Measurements from ENCODE around the gene TNKS2.
"Not testable (repeated sequence)": the region's sequence is repeated elsewhere in the genome, so short reads cannot be mapped to it uniquely, and the experiment has no call there.

TNKS2 gene

GRCh38 chr10:91797874-91798648 lies at the start of gene TNKS2:
Gene TNKS2, plus strand, starts transcription at chr10:91798426. Its CDS starts 265 bp downstream, at chr10:91798691.
- peak; percentile 91 for DNase-seq

DNA sequence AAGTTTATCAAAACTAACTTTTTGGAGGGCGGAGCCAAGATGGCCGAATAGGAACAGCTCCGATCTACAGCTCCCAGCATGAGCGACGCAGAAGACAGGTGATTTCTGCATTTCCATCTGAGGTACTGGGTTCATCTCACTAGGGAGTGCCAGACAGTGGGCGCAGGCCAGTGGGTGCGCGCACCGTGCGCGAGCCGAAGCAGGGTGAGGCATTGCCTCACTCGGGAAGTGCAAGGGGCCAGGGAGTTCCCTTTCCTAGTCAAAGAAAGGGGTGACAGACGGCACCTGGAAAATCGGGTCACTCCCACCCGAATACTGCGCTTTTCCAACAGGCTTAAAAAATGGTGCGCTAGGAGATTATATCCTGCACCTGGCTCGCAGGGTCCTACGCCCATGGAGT lies 48.6 kb upstream of the TNKS2 start:
- DNase-seq: not testable (repeated sequence)

DNA sequence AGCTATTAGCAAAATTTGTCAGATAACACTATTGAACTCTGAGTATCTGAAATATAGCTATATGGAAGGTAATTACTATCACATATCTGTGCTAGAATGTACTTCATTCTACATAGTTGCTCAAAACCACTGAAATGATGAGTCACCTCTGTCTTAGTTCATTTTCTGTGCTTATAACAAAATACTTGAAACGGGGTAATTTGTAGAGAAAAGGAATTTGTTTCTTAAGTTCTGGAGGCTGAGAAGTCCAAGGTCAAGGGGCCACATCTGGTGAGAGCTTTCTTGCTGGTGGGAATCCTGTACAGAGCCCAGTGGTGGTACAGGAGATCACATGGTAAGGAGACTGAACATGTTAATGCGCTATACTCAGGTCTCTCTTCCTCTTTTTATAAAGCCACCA lies 41.9 kb upstream of the TNKS2 start:
- DNase-seq: no peak

DNA sequence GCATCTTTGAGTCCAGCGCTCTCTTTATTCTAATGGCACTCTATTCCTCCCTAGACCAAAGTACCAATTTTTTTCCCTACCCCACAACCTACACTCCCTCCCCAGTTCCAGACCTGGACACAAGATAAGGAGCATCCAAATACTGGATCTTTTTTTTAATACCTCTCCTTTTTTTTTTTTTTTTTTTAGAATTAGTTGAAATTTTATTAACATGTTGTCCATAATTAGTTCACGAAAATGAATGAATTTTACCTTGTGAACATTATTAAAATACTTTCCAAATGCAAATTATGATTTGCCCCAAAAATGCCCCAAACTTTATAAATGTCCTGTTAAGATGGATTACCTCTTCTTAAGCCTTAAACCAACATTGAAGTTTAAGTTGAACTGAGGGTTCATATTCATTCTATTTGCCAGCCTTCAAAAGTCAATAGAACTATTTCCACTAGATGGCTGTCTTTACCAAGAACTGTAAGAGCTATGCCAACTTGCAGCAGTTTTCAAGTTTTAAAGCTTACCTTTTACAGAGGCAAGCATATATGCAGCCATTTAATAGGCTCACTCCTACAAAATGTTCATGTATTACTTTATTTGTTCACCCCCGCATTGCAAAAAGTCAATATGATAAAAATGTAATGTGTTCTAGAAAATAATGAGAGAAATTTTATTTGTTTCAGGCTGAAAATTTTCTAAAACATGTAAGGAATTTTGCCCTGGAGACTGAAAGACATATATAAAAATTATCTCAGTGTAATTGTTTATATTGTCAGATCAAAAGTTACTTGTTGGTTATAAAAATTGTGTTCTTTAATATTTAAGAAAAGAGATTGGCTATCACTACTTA lies 39.7 kb upstream of the TNKS2 start:
- no peak for DNase-seq

DNA sequence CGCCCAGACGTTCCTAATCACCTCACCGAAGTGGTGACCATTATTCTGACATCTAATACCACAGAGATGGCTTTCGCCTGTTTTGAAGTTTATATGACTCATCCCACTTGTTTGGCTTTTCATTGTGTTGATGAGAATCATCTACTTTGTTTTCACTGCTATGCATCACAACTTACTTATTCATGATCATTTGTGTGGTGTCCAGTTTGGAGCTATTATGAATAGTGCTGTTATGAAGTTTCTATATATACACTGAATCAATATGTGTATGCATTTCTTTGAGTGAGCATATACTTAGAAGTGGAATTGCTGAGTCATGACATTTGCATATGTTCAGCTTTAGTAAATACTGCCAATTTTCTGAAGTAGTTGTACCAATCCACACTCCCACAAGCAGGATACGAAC lies 38.6 kb upstream of the TNKS2 start:
- DNase-seq: no peak

DNA sequence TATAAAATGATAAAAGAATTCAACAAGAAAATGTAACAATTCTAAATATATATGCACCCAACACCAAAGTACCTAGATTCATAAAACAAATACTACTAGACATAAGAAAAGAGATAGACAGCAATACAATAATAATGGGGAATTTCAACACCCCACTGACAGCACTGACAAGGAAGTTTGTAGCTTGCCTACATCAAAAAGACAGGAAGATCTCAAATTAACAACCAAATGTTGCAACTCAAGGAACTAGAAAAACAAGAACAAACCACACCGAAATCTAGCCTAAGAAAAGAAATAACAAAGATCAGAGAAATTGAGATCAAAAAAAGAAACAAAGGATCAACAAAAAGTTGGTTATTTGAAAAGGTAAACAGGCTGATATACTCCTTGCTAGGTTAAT lies 36.5 kb upstream of the TNKS2 start:
- no peak for DNase-seq

DNA sequence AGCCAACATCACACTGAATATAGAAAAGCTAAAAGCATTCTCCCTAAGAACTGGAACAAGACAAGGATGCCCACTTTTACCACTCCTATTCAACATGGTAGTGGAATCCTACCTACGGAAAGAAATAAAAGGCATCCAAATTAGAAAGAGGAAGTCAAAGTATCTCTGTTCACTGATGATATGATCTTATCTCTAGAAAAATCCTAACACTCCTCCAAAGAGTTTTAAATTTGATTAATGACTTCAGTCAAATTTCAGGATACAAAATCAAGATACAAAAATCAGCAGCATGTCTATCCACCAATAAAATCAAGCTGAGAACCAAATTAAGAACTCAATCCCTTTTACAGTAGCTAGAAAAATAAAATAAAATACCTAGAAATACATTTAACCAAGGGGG lies 35.3 kb upstream of the TNKS2 start:
- DNase-seq: no peak

- no peak for DNase-seq
Observed at GRCh38 chr10:91766676-91767075, 31.6 kb upstream of the TNKS2 start.

- no peak for DNase-seq
Observed at GRCh38 chr10:91768123-91768522, 30.1 kb upstream of the TNKS2 start.

DNA sequence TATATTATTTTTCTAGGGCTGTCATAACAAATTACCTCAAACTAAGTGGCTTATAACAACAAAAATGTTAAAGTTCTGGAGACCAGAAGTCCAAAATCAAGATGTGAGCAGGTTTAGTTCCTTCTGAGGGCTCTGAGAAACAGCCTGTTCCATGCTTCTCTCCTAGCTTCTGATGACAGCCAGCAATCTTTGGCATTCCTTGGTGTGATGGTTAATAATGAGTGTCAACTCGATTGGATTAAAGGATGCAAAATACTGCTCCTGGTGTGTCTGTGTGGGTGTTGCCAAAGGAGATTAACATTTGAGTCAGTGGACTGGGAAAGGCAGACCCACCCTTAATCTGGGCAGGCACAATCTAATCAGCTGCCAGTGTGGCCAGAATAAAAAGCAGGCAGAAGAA lies 26.3 kb upstream of the TNKS2 start:
- DNase-seq: no peak

- no peak for DNase-seq
Observed at GRCh38 chr10:91772461-91772860, 25.8 kb upstream of the TNKS2 start.

DNA sequence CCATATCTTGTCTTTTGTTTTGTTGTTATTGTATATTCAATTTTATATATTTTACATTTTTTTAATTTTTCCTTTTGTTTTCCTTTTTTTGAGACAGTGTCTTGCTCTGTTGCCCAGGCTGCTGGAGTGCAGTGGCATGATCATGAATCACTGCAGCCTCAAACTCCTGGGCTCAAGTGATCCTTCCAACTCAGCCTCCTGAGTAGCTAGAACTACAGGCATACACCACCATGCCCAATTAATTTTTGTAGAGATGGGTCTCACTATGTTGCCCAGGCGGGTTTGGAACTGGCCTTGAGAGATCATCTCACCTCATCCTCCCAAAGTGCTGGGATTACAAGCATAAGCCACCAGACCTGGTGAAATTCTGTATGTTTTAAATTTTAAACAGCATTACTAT lies 25.4 kb upstream of the TNKS2 start:
- DNase-seq: no peak

DNA sequence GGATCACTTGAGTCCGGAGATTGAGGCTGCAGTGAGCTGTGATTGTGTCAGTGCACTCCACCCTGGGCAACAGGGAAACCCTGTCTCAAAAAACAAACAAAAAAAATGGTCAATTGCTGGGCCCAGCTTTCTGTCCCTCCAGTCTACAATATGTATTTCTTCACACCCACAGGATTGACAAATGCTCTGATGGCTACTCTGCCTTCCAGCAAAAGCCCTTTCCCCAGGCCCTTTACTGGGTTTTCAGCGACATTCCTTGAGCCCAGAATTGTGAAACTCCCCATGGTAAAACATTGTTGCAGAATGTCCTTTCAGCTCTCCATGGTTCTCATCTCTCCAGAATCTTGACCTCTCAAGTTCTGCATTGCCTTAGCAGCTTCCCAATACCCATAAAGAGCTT lies 23.7 kb upstream of the TNKS2 start:
- DNase-seq: no peak

DNA sequence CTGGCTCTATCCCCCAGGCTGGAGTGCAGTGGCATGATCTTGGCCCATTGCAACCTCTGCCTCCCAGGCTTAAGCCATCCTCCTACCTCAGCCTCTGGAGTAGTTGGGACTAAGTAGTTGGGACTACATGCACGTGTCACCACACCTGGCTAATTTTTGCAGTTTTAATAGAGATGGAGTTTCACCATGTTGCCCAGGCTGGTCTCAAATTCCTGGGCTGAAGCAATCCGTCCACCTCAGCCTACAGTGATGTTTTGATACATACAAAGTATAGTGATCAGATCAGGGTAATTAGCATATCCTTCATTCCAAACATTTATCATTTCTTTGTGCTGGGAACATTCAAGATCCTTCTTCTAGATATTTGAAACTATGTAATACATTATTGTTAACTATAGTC lies 22.5 kb upstream of the TNKS2 start:
- DNase-seq: no peak

GRCh38 chr10:91776266-91776665 lies 22.0 kb upstream of the TNKS2 start:
- DNase-seq: no peak

DNA sequence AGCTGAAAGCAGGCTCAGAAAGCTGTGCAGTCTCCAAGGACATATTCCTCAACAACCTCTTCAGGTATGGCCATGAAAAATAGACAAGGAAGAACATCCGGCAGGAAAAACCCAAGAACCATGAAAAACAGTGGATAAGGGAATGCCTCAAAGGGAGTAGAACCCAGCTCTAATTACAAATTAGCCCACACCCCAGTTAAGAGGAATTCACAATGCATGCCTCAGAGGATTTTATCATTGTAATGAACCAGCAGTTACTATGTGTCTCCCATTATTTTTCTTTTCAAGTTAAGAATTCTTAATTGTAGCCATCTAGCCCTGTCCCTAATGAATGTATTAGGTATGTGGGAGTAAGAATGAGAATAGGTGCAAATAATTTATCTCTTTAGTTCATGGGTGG lies 19.7 kb upstream of the TNKS2 start:
- DNase-seq: no peak

- no peak for DNase-seq
Observed at GRCh38 chr10:91779011-91779605, 19.1 kb upstream of the TNKS2 start.

DNA sequence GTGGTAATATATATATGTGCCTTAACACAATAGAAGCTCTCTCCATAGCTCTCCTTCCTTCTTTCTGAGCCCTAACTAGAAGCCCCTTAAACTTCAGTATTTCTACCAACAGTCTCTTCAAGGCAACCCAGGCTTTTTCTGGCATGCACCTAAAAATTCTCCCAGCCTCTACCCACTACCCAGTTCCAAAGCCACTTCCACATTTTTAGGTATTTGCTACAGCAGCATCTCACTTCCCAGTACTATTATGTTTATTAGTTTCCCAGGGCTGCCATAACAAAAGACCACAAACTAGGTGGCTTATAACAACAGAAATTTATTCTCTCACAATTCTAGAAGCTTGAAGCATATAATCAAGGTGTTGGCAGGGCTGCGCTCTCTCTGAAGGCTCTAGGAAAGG lies 15.7 kb upstream of the TNKS2 start:
- DNase-seq: no peak

DNA sequence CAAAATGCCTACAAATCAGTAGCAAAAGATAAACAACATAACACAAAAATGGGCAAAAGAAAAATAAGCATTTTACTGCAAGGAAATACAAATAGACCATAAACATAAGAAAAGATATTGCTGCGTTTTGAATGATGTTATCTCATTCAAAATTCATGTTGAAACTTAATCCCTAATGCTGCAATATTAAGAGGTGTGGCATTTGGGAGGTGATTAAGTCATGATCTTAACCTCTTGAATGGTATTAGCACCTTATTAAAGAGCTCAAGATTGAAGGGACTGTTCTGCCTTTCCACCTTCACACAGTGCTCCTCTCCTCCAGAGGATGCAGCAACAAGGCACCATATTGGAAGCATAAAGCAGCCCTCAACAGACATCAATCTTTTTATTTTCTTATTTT lies 12.4 kb upstream of the TNKS2 start:
- DNase-seq: no peak

DNA sequence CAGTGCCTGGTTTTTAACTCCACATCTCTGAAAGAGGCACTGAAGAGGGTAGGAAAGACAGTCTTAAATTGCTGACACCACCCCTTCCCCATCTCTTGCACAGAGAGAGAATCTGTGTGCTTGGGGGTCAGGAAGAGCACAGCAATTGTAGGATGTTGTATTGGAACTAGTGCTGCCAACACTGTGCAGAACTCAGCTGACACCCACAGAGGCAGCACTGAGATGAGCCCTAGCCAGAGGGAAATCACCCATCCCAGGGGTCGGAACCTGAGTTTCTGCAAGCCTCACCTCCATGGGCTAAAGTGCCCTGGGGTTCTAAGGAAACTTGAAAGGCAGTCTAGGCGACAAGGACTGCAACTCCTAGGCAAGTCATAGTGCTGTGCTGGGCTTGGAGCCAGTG lies 11.0 kb upstream of the TNKS2 start:
- DNase-seq: no peak

- DNase-seq: no peak
Observed at GRCh38 chr10:91787810-91788209, 10.4 kb upstream of the TNKS2 start.

DNA sequence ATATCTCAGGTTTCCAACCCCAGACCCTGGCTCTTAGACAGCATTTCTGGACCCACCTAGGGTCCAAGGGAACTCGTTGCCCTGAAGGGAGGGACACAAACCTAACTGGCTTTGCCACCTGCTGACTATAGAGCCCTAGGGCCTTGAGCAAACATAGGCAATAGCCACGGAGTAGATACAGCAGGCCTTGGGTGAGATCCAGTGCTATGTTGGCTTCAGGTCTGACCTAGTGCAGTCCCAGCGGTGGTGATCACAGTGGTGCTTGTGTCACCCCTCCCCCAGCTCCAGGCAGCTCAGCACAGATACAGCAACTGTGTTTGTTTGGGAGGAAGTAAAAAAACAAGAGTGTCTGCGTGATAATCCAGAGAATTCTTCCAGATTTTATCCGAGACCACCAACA lies 9.7 kb upstream of the TNKS2 start:
- no peak for DNase-seq

GRCh38 chr10:91796331-91797047 lies 1.7 kb upstream of the TNKS2 start:
- peak; percentile 57 for DNase-seq
